GM12872 (cell line): ENCODE measurements around the gene IDE.

ENCODE experiments used
- CTCF ChIP-seq: IDR thresholded peaks from 3 replicates; pipeline ENCODE4 v1.5.1; 2011; ENCODE audit warnings: low read depth, mild to moderate bottlenecking, low read length, moderate library complexity; ENCODE audit not compliant: insufficient read depth

IDE gene

DNA sequence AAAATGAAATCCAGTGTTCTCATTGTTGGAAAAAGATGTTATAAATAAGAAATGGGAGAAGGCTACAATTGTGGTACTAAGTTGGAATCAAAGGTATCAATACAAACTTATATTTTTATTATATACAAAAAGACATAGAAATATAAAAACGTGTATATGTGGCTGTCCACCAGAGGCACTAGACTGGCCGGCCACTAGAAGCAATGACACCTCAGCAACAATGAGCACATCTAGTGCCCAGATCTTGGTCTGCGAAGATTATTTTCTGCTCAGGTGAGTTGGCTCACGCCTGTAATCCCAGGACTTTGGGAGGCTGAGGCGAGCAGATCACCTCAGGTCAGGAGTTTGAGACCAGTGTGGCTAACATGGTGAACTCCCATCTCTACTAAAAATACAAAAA is 21.6 kb downstream of the IDE start:
- peak; percentile 57 for TF ChIP-seq CTCF

DNA sequence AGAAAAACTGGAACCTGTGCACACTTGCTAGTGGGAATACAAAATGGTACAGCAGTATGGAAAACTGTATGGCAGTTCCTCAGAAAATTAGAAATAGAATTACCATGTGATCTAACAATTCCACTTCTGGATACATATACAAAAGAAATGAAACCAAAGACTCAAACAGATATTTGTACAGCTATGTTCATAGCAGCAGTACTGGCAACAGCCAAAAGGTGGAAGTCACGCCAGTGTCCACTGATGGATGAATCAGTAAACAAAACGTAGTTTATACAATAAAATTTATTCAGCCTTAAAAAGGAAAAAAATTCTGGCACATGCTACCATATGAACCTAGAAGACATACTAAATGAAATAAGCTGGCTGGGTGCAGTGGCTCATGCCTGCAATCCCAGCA is 23.0 kb downstream of the IDE start:
- no peak for TF ChIP-seq CTCF

- TF ChIP-seq CTCF, result no peak
Measured at GRCh38 chr10:92547676-92548075, 26.2 kb downstream of the IDE start.

- no peak for TF ChIP-seq CTCF
Measured at GRCh38 chr10:92545556-92545955, 28.3 kb downstream of the IDE start.

GRCh38 chr10:92544296-92544695 is 29.6 kb downstream of the IDE start:
- TF ChIP-seq CTCF, result no peak

GRCh38 chr10:92542458-92542857 is 31.4 kb downstream of the IDE start:
- TF ChIP-seq CTCF, result no peak

GRCh38 chr10:92541583-92541982 is 32.3 kb downstream of the IDE start:
- TF ChIP-seq CTCF, result no peak
